HL-60 (cell line): ENCODE data around the gene BPIFB2.

Experiments used
- DNase-seq, 2 experiments: peaks; one replicate each; pipeline ENCODE4 v3.0.0-alpha.2; 2010 to 2020; ENCODE audit warnings: low read depth in 1 of 2, low spot score in 1 of 2
- H3K27ac ChIP-seq: fragments of 250-450 bp; sonication (Bioruptor Pico); replicated peaks from 2 replicates; pipeline ENCODE4 v1.5.1; 2020; ENCODE audit warnings: mild to moderate bottlenecking, moderate library complexity
- H3K27me3 ChIP-seq: fragments of 250-450 bp; sonication (Bioruptor Pico); 2 replicates; pipeline ENCODE4 v1.5.1; 2021; ENCODE audit warnings: mild to moderate bottlenecking, moderate library complexity; ENCODE audit not compliant: insufficient read depth, poor library complexity, severe bottlenecking
- H3K4me3 ChIP-seq: replicated peaks from 2 replicates; pipeline ENCODE4 v1.5.1; 2011; ENCODE audit warnings: mild to moderate bottlenecking, control low read depth, low read length; ENCODE audit not compliant: insufficient read depth
- GABPA ChIP-seq: IDR thresholded peaks from 2 replicates; pipeline ENCODE4 v1.6.1; 2012; ENCODE audit warnings: low read depth
- POLR2AphosphoS5 ChIP-seq: IDR thresholded peaks from 2 replicates; pipeline ENCODE4 v1.6.1; 2012; ENCODE audit warnings: low read depth
- SPI1 ChIP-seq: IDR thresholded peaks from 2 replicates; pipeline ENCODE4 v1.6.1; 2012; ENCODE audit warnings: low read depth, mild to moderate bottlenecking, borderline replicate concordance
- TF ChIP-seq, protein P1 (sequence below): IDR thresholded peaks from 2 replicates; pipeline ENCODE4 v1.6.1; 2012; ENCODE audit warnings: low read depth; ENCODE audit not compliant: insufficient replicate concordance
- TF ChIP-seq, protein P2 (sequence below): IDR thresholded peaks from one replicate; pipeline ENCODE4 v1.5.1; 2011; ENCODE audit warnings: low read length, control low read depth, inconsistent platforms; ENCODE audit not compliant: insufficient read depth

BPIFB2 gene

DNA sequence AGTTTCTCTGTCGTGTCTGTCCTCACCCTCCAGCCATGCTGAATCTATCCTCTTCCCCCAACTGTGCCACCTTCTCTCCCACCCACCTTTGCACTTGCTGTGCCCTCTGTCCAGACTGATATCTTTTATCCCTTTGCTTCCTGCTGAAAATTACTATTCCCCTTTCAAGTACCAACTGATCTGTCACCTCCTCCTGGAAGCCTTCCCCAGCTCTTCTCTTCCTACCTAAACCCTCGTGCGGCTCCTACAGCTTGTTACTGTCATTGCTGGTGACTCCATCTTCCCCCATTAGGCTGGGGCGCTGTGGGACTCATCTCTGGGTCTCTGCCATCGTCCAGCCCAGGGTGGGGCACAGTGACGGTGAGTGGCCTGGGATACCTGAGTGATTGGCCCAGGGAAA lies 25.1 kb downstream of the BPIFB2 start:
- DNase-seq: no peak
- no peaks in the 10 kb centered on the region for H3K27me3 ChIP-seq
- TF ChIP-seq, protein P1, sequence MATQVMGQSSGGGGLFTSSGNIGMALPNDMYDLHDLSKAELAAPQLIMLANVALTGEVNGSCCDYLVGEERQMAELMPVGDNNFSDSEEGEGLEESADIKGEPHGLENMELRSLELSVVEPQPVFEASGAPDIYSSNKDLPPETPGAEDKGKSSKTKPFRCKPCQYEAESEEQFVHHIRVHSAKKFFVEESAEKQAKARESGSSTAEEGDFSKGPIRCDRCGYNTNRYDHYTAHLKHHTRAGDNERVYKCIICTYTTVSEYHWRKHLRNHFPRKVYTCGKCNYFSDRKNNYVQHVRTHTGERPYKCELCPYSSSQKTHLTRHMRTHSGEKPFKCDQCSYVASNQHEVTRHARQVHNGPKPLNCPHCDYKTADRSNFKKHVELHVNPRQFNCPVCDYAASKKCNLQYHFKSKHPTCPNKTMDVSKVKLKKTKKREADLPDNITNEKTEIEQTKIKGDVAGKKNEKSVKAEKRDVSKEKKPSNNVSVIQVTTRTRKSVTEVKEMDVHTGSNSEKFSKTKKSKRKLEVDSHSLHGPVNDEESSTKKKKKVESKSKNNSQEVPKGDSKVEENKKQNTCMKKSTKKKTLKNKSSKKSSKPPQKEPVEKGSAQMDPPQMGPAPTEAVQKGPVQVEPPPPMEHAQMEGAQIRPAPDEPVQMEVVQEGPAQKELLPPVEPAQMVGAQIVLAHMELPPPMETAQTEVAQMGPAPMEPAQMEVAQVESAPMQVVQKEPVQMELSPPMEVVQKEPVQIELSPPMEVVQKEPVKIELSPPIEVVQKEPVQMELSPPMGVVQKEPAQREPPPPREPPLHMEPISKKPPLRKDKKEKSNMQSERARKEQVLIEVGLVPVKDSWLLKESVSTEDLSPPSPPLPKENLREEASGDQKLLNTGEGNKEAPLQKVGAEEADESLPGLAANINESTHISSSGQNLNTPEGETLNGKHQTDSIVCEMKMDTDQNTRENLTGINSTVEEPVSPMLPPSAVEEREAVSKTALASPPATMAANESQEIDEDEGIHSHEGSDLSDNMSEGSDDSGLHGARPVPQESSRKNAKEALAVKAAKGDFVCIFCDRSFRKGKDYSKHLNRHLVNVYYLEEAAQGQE: no peak
- TF ChIP-seq, protein P2, sequence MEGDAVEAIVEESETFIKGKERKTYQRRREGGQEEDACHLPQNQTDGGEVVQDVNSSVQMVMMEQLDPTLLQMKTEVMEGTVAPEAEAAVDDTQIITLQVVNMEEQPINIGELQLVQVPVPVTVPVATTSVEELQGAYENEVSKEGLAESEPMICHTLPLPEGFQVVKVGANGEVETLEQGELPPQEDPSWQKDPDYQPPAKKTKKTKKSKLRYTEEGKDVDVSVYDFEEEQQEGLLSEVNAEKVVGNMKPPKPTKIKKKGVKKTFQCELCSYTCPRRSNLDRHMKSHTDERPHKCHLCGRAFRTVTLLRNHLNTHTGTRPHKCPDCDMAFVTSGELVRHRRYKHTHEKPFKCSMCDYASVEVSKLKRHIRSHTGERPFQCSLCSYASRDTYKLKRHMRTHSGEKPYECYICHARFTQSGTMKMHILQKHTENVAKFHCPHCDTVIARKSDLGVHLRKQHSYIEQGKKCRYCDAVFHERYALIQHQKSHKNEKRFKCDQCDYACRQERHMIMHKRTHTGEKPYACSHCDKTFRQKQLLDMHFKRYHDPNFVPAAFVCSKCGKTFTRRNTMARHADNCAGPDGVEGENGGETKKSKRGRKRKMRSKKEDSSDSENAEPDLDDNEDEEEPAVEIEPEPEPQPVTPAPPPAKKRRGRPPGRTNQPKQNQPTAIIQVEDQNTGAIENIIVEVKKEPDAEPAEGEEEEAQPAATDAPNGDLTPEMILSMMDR: no peak
- no peak for TF ChIP-seq POLR2AphosphoS5
- TF ChIP-seq GABPA: no peak
- no peak for TF ChIP-seq SPI1

DNA sequence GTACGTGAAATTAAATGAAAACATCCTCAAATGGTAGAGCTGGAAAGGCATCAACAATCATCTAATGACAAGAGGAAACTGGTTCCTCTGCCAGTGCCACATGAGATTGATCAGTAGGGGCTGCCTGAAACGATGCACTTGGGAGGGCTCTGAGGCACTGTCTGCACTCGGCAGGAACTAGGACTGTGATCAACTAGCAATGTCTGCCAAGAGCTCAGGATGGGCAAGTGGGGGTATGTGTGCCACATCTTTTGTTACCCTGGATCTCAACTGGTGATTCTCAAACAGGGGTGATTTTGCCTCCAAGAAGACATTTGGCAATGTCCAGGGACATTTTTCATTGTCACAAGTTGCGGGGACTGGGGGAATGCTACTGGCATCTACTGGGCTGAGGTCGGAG lies 25.9 kb downstream of the BPIFB2 start:
- H3K4me3 ChIP-seq: no peak overlapping the region
- no peaks in the 10 kb centered on the region for H3K27me3 ChIP-seq
- no peak for DNase-seq
- TF ChIP-seq, protein P1: no peak
- no peak for TF ChIP-seq GABPA
- no peak for TF ChIP-seq POLR2AphosphoS5
- TF ChIP-seq, protein P2: no peak
- no peak for TF ChIP-seq SPI1
- no peak overlapping the region for H3K27ac ChIP-seq

More for the DNA sequence above, 25.1 kb downstream of the BPIFB2 start:
- H3K4me3 ChIP-seq: no peak overlapping the region
- H3K27ac ChIP-seq: no peak overlapping the region

DNA sequence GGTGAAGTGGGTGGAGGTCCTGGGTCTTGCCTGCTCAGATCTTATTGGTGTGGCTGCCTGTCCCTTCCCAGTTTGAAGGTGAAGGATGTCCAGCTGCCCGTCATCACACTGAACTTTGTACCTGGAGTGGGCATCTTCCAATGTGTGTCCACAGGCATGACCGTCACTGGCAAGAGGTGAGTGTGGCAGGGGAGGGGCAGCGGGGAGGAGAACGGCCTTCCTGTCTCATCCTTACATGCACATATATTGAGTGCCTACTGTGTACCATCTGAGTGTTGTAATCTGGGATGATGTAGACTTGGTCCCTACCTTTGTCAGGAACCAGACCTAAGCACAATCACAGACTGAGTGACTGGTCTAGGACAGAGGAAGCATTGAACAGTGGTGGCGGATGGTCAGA lies 26.6 kb downstream of the BPIFB2 start:
- Histone ChIP-seq H3K27me3 (no peaks in the 10 kb centered on the region), H3K27ac (no peak overlapping the region), H3K4me3 (no peak overlapping the region)
- no peak for DNase-seq
- no peak for TF ChIP-seq SPI1
- TF ChIP-seq, protein P1: no peak
- TF ChIP-seq GABPA: no peak
- TF ChIP-seq, protein P2: no peak
- TF ChIP-seq POLR2AphosphoS5: no peak
